ENCODE measurements around the gene TNS1.

TNS1 gene

DNA sequence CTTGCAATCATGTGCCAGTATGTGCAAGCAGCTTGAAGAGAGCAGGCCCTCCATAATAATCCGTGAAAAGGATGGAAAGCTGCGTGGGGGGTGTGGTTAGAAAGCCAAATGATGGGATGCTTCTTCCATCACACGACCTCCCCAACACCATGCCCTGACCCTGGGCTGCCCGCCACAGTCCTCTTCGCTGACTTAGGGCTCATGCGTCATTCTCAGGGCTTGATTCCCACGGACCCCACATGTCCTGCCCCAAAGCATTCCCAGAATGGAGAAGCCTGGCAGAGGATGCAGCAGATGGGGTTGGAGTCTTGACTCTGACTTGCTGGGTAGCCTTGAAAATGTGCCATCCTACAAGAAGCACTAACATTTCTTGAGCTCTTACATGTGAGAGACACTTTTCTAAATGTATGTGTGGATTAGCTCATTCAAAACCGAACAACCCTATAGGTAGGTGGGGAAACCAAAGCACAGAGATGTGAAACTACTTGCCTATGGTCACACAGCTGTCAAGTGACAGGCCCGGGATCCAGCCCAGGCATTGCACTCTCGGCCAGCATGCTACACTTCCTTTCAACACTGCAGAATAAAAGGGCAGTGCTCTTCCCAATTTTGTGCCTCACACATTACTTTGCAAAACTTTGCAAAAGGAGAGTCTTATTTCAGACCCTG is 3.7 kb downstream of the TNS1 start:
- DNase-seq, result no peak

DNA sequence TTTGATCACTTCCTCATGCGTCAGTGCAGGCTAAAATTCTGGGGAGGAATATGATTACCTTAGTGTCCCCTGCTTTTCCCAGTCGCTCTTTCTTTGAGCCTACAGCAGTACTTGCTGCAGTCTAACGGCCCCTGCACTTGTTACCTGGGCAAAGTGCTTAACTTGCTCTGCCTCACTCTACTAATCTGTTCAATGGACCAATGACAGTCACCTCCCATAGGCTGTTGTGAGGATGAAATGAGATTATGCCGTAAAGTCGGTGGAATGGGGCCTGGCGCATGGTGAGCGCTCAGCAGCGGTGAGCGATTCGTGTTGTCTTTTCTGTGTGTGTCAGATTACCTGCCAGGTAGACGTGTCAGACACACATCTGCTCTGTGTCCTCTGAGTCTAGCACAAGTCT is 5.3 kb downstream of the TNS1 start:
- DNase-seq, result no peak

DNA sequence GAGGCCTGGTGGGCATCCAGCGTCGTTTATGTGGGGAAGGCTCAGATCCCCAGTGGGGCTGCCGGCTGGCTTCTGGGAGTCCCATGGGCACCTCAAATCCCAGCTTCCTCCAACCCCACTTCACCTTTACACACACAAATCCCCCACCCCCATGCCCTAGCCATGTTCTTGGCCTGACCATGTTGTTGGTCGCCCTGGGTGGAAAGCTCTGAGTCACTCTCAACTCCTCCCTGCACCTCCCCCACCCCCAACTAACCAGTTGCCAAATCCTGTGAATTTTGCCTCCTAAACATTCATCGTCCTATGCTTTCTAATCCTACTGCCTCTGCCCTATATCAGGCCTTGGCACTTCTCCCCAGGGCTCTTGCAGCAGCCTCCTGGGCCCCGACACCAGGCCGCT is 6.4 kb downstream of the TNS1 start:
- no peak for DNase-seq

- no peak for DNase-seq
Observed at GRCh38 chr2:217995731-217996231, 7.0 kb downstream of the TNS1 start.

DNA sequence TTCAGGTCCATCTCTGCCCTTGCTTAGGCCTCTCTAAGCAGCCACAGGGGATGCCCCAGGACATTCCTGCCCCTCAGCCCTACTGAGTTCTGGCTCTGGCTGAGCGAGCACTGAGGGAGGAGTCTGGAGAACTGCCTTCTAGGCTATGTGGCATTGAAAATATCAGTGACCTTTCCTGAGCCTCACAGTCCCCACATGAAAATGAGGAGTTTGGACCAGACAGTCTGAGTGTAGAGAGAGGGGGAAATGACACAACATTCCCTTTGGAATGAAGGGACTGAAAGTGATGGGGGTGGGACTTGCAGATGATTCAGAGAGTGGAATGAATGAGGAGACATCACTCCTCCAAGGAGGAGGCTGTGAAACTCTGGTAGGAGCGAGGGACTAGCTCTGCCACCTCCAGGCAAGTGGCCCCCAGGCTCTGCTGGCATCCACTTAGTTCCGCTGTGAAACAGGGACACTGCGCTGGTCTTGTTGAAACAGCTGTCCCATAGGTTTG is 8.0 kb downstream of the TNS1 start:
- no peak for DNase-seq

DNA sequence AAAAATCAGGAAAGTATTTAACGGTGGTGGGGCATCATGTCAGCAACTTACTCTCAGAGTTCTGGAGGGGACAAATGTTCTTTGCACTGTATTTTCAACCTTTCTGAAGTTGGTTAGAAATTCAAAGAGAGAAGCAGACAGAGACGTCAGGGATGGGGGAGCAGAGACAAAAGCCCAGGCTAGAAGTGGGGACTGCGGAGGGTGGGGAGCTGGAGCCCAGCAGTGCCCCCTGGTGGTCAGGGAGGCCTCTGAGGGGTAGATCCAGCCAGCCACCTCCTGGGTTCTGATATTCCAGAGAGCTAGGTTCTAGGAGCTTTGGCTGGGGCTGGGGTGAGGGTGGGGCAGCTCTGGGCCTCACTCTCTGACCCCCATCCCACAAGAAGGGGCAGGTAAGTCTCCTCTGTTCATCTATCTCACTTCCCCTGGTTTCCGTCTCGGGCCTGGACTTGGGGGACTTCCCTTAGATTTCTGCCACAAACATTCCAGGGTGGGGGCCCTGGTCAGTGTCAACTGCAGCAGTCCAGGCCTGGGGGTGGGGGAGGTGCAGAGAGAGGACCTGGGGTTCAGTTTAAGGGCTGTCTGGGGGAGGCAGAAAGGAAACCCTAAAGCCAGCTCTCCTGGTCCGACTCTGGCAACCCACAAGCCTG is 8.9 kb downstream of the TNS1 start:
- DNase-seq, result peak; percentile 64

- no peak for DNase-seq
Observed at GRCh38 chr2:217993138-217993537, 9.7 kb downstream of the TNS1 start.

- no peak for DNase-seq
Observed at GRCh38 chr2:217992061-217992460, 10.7 kb downstream of the TNS1 start.

DNA sequence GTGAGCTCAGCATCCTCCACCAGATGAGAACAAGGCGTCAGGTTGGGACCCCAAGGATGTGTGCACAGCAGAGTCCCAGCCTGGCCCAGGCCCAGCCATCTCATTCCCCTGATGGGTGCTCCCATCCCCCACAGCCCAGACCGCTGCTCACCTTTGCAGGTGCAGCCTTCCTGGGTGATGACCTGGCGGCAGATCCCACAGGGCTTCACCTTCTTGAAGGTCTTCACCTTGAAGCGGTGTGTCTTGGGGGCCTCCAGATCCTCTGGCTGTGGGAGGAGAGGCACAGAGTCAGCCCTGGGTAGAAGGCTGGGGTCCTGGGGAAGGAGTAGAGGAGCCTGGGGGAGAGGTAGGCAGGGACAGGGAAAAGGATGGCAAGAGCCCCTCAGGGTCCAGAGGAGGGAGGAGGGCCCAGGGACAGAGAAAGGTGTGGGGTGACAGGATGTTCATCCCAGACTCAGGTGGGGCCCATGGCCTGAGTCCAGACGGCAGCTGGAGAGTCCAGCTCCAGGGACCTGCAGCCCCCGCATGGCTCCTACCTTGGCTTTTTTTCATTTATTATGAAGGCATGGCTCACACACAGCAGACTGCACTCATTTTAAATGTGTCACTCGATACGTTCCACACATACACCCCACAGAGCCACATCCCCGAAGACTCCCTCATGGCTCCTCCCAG is 11.9 kb downstream of the TNS1 start:
- DNase-seq, result no peak

- DNase-seq, result no peak
Observed at GRCh38 chr2:217990389-217990788, 12.4 kb downstream of the TNS1 start.

- no peak for DNase-seq
Observed at GRCh38 chr2:217989221-217989948, 13.4 kb downstream of the TNS1 start.

GRCh38 chr2:217988840-217989204 is 14.0 kb downstream of the TNS1 start:
- DNase-seq, result no peak

GRCh38 chr2:217988014-217988839 is 14.6 kb downstream of the TNS1 start:
- DNase-seq, result peak; percentile 65

GRCh38 chr2:217987391-217987790 is 15.4 kb downstream of the TNS1 start:
- DNase-seq, result no peak

- DNase-seq, result no peak
Observed at GRCh38 chr2:217986256-217986961, 16.4 kb downstream of the TNS1 start.

DNA sequence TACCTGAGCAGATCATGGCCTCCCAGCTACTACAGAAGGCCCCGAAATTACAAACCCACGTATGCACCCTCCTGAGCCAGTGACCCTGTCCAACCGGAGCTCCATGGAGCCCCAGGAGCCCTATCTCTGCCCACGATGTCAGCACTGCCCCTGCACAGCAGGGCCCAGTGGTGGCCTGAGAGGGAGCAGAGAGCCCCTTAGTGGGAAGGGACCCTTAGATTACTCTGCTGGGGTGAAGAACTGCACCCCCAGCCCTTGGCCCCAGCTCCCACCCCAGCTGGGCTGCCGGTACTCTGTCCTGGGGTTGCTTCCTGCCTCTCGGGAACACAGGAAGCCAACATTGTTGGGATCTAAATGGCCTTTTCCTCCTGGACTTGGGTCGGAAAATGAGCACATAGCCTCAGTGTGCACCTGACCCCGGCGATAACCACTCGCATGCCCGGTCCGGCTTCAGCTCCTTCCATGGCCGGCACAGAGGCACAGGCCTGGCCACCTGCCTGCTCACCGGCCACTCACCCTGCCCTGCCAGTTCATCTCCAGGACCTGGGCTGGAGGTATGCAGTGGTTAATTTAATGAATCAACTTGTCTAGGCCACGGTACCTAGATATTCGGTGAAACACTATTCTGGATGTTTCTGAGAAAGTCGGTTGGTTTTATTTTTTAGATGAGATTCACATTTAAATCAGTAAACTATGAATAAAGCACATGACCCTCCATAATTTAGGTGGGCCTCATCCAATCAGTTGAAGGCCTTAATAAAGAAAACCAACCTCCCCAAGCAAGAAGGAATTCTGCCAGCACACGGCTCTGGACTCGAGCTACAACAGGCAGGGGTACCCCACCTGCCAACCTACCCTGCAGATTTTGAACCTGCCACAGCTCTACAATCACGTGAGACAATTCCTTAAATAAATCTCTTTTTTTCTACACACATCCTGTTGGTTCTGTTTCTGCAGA is 19.2 kb downstream of the TNS1 start:
- DNase-seq, result no peak

- no peak for DNase-seq
Observed at GRCh38 chr2:217981971-217982370, 20.8 kb downstream of the TNS1 start.

DNA sequence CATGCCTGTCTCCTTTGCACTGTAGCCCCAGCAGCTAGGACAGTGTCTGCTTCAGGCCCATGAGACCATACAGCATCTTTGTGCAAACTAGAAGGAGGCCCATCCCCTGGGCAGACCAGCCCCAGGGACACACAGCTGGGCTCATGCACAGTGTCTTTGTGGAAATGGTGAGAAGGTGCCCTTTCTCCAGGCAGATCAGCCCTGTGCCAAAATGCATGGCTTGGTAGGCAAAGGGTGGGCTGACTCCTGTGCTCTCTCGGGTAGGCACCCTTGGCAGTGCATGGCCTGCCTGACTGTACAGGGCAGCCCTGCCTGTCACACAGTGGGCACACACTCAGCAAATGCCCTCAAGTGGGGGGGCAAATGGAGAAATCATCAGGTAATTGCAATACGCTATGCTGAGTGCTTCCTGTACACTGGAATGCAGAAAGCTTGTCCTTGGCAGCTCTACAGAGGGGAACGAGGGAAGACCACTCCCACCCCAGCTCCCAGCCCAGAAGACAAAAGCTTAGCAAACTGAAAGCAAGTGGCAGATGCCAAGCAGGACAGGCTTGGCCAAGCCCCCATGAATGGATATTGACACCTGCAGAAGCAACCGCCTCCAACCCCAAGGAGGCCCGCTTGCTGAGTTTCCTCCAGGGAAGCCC is 21.6 kb downstream of the TNS1 start:
- DNase-seq, result no peak

DNA sequence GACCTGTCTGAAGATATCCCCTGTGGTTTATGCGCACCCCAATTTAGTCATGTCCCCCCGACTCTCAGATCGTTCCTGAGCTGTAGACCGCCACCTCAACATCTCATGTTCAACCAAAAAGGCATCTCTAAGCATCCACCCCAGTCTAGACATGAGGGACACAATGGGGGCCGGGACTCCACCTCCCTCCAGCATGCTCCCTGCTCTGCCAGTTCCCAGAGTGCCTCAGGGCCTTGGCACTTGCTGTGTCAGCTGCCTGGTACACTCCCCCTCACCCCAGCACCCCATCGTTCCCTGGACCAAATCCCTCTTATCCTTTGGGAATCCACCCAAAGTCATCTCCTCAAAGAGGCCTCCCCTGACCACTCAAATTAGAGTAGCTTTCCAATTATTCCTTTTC is 22.2 kb downstream of the TNS1 start:
- no peak for DNase-seq

DNA sequence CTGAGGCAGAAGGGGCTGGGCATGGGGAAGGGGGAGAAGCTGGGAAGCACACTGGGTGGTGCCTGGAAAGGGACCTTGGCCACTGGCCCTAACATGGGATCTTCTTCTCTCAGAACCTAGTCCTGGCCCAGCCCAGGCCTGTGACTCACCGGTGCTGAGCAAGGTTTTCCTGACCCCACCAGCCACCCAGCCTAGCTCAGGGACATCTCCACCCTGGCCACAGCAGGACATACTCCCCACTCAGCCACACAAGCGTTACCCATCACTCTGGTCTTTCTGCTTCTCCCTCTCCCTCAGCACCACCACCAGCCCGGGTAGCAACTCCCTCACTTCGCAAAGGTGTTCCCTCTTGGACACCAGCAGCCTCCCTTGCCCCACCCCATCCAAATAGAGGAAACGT is 22.8 kb downstream of the TNS1 start:
- DNase-seq, result no peak

Measured in CD4-positive, alpha-beta T cell treated with Interleukin-17A for 4 hours (primary cell).